Skin epidermis (tissue), 12 donors: Measurements from ENCODE around the gene RHOD.

ENCODE experiments used
- H3K27ac ChIP-seq, 21 experiments: fragments of 200-600 bp; sonication (generic) in 11 of 21; one replicate each; pipeline ENCODE4 v1.5.0; 2020; ENCODE audit warnings: mild to moderate bottlenecking in 3 of 21, inconsistent platforms in 2 of 21, moderate library complexity in 2 of 21
- H3K4me3 ChIP-seq, 7 experiments: fragments of 200-600 bp; sonication (generic) in 2 of 7; one replicate each; pipeline ENCODE4 v1.5.0; 2020; ENCODE audit warnings: inconsistent platforms in 2 of 7, mild to moderate bottlenecking in 2 of 7, moderate library complexity in 1 of 7

Gene RHOD

DNA sequence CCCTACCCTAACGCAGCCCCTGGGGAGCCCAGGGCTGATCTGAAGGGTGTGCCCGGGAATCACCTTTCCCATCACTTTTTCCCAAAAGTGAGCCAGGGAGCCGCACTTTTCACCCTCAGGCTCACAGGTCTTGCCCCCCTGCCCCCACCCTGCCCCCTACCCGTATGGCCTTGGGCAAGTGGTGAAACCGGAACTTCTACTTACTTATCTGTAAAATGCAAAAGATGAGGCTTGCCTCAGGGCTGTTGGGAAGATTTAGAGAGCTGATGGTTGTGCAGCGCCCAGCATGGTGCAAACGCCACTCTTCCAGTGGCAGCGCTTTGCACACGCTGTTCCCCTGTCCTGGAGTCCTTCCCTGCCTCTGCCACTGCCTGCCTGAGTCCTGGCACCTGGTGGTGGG lies 25.7 kb upstream of the RHOD start:
- no peak overlapping the region for H3K4me3 ChIP-seq
- H3K27ac ChIP-seq: no peak overlapping the region

DNA sequence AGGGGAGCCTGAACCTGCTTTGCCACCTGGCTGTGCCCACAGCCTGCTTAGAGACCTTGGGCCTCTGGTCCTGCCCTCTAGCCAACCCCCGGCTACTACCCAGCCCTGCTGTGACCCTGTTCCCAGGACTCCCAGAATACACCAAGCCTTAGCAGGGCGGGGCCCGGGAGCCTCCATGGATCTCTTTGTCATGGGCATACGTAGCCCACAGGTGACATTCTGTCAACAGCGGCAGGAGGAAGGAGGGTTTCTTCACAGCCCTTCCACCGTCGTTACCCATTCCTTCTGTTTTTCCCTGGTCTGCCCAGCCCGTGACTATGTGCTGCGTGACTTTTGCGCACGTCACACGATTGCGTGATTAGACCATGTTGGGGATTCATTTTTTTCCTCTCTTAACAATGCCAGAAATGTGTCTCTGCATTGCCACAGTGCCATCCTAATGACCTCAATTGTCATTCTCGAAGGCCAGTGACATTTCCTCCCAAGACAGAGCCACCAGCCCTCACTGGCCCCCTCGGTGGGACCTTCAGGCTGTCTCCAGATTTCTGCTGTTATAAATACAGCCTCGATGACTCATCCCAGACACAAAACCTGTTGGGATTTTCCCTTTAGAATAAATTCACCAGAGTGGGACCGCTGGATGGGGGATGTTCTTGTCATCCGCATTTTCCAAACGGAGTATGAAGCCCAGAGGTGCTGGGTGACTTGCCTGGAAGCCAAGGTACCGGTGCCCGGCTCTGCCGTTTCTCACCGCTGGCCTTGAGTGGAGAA lies 24.7 kb upstream of the RHOD start:
- peak overlapping the region in 1 of 21 experiments; percentile 14 for H3K27ac ChIP-seq
- no peak overlapping the region for H3K4me3 ChIP-seq

DNA sequence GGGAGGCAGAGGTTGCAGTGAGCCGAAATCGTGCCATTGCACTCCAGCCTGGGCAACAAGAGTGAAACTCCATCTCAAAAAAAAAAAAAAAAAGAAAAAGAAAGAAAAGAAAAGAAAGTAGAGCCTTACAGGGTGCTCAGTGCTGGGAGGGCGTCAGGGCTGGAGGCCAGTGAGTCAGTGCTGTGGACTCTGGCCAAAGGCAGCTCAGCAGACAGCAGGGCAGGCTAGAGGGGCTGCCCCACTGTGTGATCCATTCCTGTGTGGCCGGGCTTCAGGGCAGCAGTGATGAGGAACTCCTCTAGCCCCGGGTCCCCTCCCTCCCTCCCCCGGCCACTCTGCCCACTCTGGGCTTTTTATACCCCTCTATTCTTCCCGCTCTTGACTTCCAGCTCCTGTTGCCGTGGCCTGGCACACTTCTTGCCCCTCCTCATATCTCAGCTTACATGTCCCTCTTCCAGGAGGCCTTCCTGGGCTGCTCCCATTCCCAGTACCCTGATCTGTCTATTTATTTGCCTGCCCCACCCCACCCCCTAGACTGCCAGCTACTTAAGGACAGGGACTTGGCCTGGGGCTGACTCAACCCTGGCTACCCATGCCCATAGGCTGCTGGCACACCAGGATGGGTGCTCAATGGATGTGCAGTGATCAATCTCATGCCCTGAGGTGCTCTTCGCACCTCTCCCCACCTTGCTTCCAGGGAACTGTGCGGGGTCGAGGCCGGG lies 23.7 kb upstream of the RHOD start:
- Histone ChIP-seq H3K27ac (peak overlapping the region in 12 of 21 experiments; percentile 1 to 62 (median 30)), H3K4me3 (no peak overlapping the region)

DNA sequence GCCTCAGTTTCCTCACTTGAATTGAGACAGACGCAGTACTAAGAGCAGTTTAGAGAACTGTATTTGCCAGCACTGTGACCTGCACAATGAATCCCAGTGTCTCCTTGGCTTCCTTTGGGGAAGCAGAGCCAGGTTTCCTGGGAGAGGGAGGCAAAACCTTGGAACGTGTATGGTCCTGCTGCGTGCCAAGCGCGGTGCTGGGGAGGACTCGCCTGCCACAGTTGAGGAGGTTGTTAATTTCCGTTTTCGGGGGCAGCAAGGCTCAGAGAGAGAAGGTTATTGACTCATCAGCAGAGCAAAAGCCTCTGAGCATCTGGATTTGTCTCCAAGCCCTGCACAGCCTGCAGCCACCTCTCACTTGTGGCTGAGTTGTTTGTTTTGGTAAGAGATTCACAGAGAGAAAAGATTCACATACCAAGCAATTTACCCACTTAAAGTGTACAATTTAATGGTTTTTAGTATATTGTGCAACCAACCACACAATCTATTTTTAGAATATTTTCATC lies 22.9 kb upstream of the RHOD start:
- no peak overlapping the region for H3K4me3 ChIP-seq
- peak overlapping the region in 12 of 21 experiments; percentile 1 to 62 (median 30) for H3K27ac ChIP-seq

DNA sequence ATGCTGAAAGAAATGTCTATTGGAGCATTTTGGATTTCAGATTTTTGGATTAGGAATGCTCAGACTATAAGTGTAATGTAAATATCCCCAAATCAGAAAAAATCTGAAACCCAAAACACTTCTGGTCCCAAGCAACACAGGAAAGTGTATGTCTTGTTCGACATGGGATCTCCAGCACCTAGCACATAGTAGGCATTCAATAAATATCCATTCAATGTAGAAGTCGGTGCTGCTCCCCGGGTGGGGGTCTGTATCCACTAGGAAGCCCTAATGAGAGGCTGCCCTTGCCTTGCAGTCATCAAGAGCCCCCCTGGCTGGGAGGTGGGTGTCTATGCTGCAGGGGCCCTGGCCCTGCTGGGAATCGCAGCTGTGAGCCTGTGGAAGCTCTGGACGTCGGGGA lies 22.3 kb upstream of the RHOD start:
- no peak overlapping the region for H3K4me3 ChIP-seq
- H3K27ac ChIP-seq: no peak overlapping the region

DNA sequence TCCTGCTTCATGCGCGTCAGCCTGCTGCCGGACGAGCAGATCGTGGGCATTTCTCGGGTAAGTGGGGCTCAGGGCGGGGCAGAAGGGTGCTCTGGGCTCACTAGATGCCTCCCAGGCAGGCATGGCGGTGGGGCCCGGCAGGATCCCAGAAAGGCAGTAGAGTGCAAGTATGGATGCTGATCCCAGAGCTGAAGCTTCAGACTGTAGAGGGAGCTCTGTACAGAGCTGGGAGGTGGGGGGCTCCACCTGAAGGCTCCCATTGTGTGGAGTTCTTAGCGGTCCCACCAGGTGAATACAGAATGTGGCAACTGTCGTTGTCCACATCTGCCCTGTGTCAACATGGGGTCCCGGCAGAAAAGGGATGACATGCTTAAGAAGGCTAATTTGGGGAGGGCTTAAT lies 16.5 kb upstream of the RHOD start:
- no peak overlapping the region for H3K4me3 ChIP-seq
- H3K27ac ChIP-seq: no peak overlapping the region

DNA sequence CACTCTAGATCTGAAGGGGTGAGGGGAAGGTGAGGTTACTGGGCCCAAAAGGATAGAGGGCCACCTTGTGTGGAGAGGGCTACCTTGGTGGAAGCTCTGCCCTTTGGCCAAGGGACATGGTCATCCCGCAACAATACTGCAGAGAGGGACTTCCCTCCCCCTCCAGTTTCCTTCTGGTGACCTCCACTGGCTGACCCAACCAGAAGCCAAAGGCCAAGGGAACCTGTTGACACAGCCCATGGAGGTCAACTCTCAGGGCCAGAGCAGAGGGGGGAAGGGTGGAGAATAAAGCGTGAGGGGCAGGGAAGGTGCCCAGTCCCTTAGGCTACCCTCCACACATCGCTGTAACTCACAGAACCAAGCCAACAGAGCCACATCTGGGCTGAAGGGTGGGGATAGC lies 15.0 kb upstream of the RHOD start:
- Histone ChIP-seq H3K27ac (no peak overlapping the region), H3K4me3 (no peak overlapping the region)

DNA sequence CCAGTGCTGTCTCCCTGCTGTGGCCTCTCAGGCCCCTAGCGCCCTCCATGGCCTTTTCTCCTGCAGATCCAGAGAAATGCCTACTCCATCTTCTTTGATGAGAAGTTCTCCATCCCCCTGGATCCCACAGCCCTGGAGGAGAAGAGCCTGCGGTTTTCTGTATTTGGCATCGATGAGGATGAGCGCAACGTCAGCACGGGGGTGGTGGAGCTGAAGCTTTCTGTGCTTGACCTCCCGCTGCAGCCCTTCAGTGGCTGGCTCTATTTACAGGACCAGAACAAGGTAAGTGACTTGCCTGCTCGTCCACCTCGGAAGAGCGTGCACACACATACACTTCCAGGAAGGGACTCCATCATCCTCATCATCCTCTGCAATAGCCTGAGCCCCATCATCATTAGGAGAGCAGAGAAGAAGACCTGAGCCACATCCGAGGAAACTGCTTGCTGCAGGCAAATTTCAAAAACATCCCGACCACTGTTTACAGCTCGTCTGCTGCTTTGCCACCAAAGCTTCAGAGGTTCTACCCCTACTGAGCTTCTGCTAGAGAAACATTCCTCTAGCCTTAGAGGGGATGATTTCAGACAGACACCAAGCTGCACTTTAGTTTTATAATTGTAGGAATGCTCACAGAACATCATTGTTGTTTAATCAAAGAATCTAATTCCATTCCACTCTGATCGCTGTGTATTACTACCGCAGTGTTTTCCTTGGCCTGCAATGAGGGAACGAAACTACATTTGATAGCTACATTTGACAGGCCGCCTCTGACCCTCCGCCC lies 12.9 kb upstream of the RHOD start:
- Histone ChIP-seq H3K27ac (no peak overlapping the region), H3K4me3 (no peak overlapping the region)

DNA sequence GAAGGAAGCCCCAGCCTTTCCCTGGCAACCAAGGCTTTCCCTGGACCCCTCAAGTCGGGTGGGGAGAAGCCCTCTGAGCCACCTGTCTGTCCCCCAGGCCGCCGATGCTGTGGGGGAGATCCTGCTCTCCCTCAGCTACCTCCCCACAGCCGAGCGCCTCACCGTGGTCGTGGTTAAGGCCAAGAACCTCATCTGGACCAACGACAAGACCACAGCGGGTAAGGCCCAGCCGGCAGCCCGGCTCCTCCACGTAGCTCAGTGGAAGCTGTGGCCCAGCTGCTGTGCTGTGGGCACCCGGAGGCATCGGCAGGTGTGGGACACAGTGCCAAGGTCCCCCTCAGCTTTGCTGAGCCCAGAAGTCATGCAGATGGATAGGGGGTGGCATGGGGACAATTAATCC lies 12.2 kb upstream of the RHOD start:
- H3K27ac ChIP-seq: no peak overlapping the region
- no peak overlapping the region for H3K4me3 ChIP-seq

DNA sequence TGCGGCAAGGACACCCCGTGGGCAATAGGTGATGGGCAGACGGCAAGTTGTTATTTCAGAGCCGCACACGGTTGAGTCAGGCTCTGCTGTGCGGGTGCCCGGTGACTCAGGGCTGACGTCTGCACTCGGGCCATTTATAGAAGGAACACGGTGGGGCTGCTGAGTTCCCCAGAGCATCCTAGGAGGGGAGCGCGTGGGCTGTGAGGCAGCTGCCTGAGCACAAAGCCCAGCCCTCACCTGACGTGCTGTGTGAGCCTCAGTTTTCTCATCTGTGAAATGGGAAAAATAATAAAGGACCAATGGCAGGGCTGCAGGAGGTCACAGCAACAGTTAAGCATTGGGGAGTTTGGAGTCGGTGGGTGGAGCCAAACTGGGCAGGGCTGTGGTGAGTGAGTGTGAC lies 11.3 kb upstream of the RHOD start:
- Histone ChIP-seq H3K27ac (no peak overlapping the region), H3K4me3 (no peak overlapping the region)

DNA sequence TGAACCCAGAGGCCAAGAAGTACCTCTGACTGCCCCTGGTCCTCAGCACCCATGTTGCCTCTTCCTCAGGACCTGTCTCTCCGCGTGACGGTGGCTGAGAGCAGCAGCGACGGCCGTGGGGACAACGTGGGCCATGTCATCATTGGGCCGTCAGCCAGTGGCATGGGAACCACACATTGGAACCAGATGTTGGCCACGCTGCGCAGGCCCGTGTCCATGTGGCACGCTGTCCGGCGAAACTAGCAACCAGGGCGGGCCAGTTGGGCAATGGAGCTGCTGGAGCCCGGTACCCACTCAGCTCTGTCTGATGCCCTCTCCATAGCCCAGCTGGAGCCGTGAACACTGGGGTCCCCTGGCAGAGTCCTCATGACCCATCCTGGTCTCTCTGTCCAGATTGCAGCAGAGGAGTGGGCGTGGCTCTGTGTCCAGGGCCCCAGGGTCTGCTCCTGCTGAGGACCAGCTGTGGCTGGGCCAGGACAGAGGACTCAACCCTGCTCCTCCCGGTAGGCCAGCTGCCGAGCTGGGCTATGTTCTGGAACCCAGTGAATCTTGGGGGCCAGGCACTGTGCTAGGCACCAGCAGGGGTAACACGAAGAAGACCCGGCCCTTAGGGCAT lies 8.0 kb upstream of the RHOD start:
- H3K27ac ChIP-seq: no peak overlapping the region
- H3K4me3 ChIP-seq: no peak overlapping the region

DNA sequence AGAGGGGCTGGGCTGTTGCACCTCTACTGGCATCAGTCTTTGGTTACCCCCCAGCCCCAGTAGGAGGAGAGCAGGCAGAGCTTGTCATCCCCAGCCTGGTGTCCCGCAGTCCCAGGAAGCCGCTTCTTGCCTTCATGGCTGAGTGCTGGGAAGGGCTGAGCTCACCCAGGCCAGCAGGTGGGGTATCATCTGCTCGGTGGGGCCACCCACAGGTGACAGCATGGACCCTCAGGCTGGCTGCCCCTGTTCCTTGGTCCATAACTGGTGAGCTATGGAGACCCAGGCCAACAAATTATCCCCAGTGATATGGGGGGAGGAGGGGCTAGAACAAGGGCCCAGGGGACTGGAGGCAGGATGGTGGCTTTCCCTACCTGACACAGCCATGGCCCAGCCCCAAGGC lies 6.5 kb upstream of the RHOD start:
- Histone ChIP-seq H3K4me3 (no peak overlapping the region), H3K27ac (no peak overlapping the region)

DNA sequence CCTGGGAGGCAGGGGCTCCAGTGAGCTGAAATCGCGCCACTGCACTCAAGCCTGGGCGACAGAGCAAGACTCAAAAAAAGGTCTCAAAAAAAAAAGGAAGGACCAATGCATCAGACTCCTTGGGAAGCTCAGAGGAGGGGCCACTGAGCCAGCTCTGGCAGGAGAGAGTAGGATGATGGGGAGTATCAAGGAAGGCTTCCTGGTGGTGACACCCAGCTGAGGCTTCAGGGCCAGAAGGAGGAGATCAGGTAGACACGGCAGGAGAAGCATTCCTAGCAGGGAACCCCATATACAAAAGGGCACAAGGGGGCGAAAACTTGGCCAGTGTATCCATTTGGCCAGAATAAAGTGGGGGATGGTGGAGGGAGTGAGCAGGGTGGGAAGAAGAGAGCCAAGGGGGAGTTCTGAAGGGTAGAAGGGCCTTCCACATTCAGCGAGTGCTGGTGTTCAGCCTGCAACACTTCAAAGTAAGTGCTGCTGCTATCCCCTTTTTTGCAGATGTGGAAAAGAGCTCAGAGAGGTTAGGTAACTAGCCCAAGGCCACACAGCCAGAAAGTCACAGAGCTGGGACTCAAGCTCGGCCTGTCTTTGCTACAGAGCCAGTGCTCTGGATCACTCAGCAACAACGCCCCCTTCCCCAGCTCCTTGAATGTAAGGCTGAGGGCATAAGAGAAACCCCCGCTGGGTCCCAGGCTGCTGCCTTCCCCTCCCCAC lies 5.3 kb upstream of the RHOD start:
- Histone ChIP-seq H3K27ac (no peak overlapping the region), H3K4me3 (no peak overlapping the region)

DNA sequence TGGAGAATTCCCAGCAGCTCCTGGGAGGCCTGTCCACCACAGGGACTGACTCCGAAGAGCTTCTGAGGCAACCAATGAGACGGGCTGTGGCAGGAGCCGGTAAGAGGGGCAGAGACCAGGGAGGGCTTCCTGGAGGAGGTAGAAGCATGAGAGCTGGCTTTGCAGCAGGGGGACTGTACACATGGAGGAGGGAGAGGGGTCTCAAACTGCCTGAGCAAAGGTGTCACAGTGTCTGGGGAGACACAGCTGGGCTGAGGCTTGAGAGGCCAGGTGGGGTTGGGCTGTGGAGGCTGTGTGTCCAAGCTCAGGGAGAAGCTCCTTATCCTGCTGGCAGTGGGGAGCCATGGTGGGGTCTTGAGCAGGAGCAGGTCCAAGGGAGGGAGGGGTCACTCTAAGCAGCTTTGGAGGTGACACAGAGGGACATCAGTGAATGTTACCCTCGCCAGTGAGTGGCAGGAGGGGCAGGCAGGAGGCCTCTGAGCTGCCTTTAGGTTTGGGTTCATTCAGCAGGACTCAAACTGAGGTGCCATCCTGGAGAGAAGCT lies 4.6 kb upstream of the RHOD start:
- H3K4me3 ChIP-seq: no peak overlapping the region
- no peak overlapping the region for H3K27ac ChIP-seq

DNA sequence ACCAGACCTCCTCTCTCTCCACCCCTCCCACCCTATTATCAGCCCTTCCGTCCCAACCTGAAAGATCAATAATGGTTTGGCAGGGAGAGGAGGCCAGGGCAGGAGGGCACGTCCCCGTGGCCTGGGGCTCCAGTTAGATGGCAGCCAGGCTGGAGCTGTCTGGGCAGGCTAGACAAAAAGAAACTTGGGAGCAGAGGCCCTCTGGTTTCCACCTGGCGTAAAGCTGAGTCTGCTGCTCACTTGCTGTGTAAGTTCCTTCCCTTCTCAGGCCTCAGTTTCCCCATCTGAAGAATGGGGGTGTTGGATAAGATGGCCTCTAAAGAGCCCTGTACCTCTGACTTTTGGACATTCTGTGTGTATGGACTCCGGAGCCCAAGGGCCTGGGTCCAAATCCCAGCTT lies 3.8 kb upstream of the RHOD start:
- no peak overlapping the region for H3K4me3 ChIP-seq
- peak overlapping the region in 1 of 21 experiments; percentile 21 for H3K27ac ChIP-seq

DNA sequence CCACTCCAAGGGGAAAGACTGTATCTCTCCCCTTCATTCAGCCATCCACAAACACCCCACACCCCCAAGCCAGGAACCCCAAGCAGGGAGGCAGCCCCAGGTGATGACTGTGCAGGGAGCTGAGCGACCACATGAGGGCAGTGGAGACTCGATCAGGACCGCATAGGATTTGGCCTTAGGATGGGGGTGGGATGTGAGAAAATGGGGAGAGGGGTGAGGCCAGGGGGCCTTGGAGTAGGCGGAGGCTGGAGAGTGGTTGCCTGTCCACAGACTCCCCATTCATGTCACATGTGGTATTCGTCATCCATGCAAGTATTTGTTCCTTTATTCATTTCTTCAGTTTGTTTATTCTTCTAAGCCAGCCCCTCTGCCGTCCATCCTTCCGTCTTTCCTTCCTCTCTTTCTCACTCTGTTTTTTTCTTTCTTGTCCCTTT lies 2.7 kb upstream of the RHOD start:
- Histone ChIP-seq H3K27ac (peak overlapping the region in 5 of 21 experiments; percentile 5 to 66 (median 60)), H3K4me3 (no peak overlapping the region)

DNA sequence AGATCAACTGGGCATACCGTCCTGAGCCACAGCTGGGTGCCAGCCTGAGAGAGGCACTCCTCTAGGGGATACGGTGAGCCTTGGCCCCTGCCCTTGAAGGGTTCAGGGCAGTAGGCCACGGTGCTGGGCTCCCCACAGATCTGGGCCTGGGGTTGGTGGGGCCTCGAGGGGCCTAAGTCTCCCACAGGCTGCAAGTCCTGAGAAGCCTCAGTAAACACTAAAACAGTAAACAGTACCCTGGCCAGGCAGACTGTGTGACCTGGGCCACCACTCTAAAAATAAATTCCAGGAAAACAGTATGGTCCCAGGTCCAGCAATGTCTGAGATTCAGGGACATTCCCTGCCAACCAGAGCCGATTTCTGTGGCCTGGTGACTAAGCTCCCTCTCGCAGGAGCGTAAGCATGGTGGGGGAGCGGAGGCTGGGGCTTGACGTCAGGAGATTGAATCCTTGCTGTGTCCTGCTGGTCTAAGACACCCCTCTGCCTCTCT lies 2.3 kb upstream of the RHOD start:
- H3K27ac ChIP-seq: peak overlapping the region in 10 of 21 experiments; percentile 5 to 66 (median 39)

DNA sequence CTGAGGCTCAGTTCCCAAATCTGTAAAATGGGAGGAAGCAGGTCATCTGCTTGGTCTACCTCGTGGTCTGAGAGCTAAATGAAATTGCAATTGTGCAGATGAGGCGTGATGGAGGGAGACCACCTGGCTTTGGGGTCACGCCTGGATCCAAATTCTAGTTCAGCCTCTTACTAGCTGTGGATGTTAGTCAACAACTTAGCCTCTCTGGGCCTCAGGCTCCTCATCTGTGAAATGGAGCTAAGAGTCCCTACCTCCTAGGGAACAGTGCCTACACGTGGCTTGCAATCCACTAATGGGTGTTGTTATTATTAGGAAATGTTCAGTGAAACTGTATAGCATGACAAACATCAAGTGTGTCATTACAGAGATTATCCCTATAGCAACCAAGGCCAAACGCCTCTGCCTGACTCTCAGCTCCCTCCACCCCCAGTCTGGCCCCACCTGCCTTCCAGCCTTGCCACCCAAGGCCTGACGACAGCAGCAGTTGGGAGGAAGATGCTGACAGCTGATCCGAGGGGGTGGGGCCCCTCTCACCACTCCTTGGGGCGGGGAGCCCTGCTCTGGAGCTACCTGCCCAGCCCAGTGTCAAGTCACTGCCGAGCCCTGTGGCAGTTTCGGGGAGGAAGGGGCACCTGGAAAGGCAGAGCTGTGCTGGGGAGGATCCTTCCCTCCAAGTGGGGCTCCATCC lies 1.7 kb upstream of the RHOD start:
- Histone ChIP-seq H3K4me3 (peak overlapping the region in 1 of 7 experiments; percentile 14), H3K27ac (peak overlapping the region in 19 of 21 experiments; percentile 37 to 93 (median 82))

More for the DNA sequence above, 2.3 kb upstream of the RHOD start:
- no peak overlapping the region for H3K4me3 ChIP-seq
